Osteoblast (primary cell): Measurements from ENCODE around the gene PLEKHG3. TPM values are rescaled to one million over a fixed set of nuclear protein-coding genes. Genes with fewer than 3 reads are reported as not detected.

Experiments
- DNase-seq: peaks from one replicate; pipeline ENCODE4 v3.0.0; 2011; ENCODE audit warnings: low spot score, mixed read lengths; ENCODE audit not compliant: insufficient read length; ENCODE audit errors: missing footprints
- H2AFZ ChIP-seq: 2 replicates; pipeline ENCODE4 v1.6.0; 2011; ENCODE audit warnings: mild to moderate bottlenecking, low read length
- H3K27ac ChIP-seq: 2 replicates; pipeline ENCODE4 v1.5.1; 2011; ENCODE audit warnings: mild to moderate bottlenecking, low read depth, low read length, moderate library complexity
- H3K27me3 ChIP-seq: 2 replicates; pipeline ENCODE4 v1.6.0; 2012; ENCODE audit warnings: mild to moderate bottlenecking, control low read depth, inconsistent platforms, low read length, moderate library complexity; ENCODE audit not compliant: insufficient read depth
- H3K36me3 ChIP-seq: 2 replicates; pipeline ENCODE4 v1.5.1; 2011; ENCODE audit warnings: mild to moderate bottlenecking, low read length, control low read depth, moderate library complexity; ENCODE audit not compliant: insufficient read depth
- H3K4me1 ChIP-seq: 2 replicates; pipeline ENCODE4 v1.5.1; 2011; ENCODE audit warnings: mild to moderate bottlenecking, low read length, control low read depth, moderate library complexity; ENCODE audit not compliant: insufficient read depth
- H3K4me2 ChIP-seq: 2 replicates; pipeline ENCODE4 v1.6.0; 2011; ENCODE audit warnings: mild to moderate bottlenecking, low read length; ENCODE audit not compliant: insufficient read depth
- H3K4me3 ChIP-seq: fragments of 200-600 bp; sonication (generic); 3 replicates; pipeline ENCODE4 v1.5.1; 2012; ENCODE audit warnings: mild to moderate bottlenecking, low read length, inconsistent platforms; ENCODE audit not compliant: insufficient read depth
- H3K79me2 ChIP-seq: 2 replicates; pipeline ENCODE4 v1.6.0; 2012; ENCODE audit warnings: mild to moderate bottlenecking, low read length, control low read depth, inconsistent platforms; ENCODE audit not compliant: insufficient read depth
- H3K9me3 ChIP-seq: 2 replicates; pipeline ENCODE4 v1.5.1; 2011; ENCODE audit warnings: low read depth, low read length, control low read depth
- H4K20me1 ChIP-seq: 2 replicates; pipeline ENCODE4 v1.6.0; 2012; ENCODE audit warnings: mild to moderate bottlenecking, low read length, control low read depth; ENCODE audit not compliant: insufficient read depth
- total RNA-seq: library from RNA; depleted of rRNA; stranded (reverse); fragments of >200 nt; gene quantifications from 2 replicates; pipeline ENCODE4 v1.2.3, GENCODE V29; 2012
- TF ChIP-seq, protein P1 (sequence below): IDR thresholded peaks from 2 replicates; pipeline ENCODE4 v1.5.1; 2011; ENCODE audit warnings: mild to moderate bottlenecking, low read depth, low read length, moderate library complexity; ENCODE audit errors: extremely low read depth

Gene PLEKHG3
- total RNA-seq, 1 donor: 5.4 TPM

- no peaks in the 10 kb centered on the region for H3K27me3 ChIP-seq
- TF ChIP-seq, protein P1, sequence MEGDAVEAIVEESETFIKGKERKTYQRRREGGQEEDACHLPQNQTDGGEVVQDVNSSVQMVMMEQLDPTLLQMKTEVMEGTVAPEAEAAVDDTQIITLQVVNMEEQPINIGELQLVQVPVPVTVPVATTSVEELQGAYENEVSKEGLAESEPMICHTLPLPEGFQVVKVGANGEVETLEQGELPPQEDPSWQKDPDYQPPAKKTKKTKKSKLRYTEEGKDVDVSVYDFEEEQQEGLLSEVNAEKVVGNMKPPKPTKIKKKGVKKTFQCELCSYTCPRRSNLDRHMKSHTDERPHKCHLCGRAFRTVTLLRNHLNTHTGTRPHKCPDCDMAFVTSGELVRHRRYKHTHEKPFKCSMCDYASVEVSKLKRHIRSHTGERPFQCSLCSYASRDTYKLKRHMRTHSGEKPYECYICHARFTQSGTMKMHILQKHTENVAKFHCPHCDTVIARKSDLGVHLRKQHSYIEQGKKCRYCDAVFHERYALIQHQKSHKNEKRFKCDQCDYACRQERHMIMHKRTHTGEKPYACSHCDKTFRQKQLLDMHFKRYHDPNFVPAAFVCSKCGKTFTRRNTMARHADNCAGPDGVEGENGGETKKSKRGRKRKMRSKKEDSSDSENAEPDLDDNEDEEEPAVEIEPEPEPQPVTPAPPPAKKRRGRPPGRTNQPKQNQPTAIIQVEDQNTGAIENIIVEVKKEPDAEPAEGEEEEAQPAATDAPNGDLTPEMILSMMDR: no peak
- no peak overlapping the region for H3K4me3 ChIP-seq
- peak overlapping the region; percentile 51 for H2AFZ ChIP-seq
- DNase-seq: peak; percentile 93
- no peaks in the 10 kb centered on the region for H3K36me3 ChIP-seq
- H3K79me2 ChIP-seq: no peaks in the 10 kb centered on the region
- peak overlapping the region; percentile 44 for H3K4me2 ChIP-seq
- peak overlapping the region; percentile 81 for H3K27ac ChIP-seq
- H3K9me3 ChIP-seq: no peaks in the 10 kb centered on the region
- H4K20me1 ChIP-seq: no peaks in the 10 kb centered on the region
- peaks cover 49% of the 10 kb centered on the region for H3K4me1 ChIP-seq
These were observed 17.2 kb downstream of the PLEKHG3 start for GRCh38 chr14:64721391-64721791.

GRCh38 chr14:64721899-64722298, 17.7 kb downstream of the PLEKHG3 start:
- no peaks in the 10 kb centered on the region for H4K20me1 ChIP-seq
- DNase-seq: peak; percentile 80
- peak overlapping the region; percentile 81 for H3K27ac ChIP-seq
- H3K4me1 ChIP-seq: peaks cover 49% of the 10 kb centered on the region
- no peaks in the 10 kb centered on the region for H3K36me3 ChIP-seq
- no peak overlapping the region for H3K4me3 ChIP-seq
- TF ChIP-seq, protein P1: no peak
- H3K9me3 ChIP-seq: no peaks in the 10 kb centered on the region
- H3K27me3 ChIP-seq: no peaks in the 10 kb centered on the region
- H3K4me2 ChIP-seq: peak overlapping the region; percentile 44
- H3K79me2 ChIP-seq: no peaks in the 10 kb centered on the region
- H2AFZ ChIP-seq: peak overlapping the region; percentile 51

GRCh38 chr14:64722842-64723447, 18.7 kb downstream of the PLEKHG3 start:
- H3K27ac ChIP-seq: no peak overlapping the region
- no peaks in the 10 kb centered on the region for H3K36me3 ChIP-seq
- DNase-seq: no peak
- peaks cover 49% of the 10 kb centered on the region for H3K4me1 ChIP-seq
- H4K20me1 ChIP-seq: no peaks in the 10 kb centered on the region
- no peak overlapping the region for H3K4me2 ChIP-seq
- TF ChIP-seq, protein P1: no peak
- H3K27me3 ChIP-seq: no peaks in the 10 kb centered on the region
- H2AFZ ChIP-seq: no peak overlapping the region
- no peaks in the 10 kb centered on the region for H3K9me3 ChIP-seq
- no peaks in the 10 kb centered on the region for H3K79me2 ChIP-seq
- H3K4me3 ChIP-seq: no peak overlapping the region

GRCh38 chr14:64723691-64724577, 19.7 kb downstream of the PLEKHG3 start:
- H3K4me3 ChIP-seq: no peak overlapping the region
- no peaks in the 10 kb centered on the region for H3K9me3 ChIP-seq
- no peaks in the 10 kb centered on the region for H3K27me3 ChIP-seq
- H3K4me2 ChIP-seq: no peak overlapping the region
- peaks cover 49% of the 10 kb centered on the region for H3K4me1 ChIP-seq
- DNase-seq: peak; percentile 53
- H2AFZ ChIP-seq: no peak overlapping the region
- no peaks in the 10 kb centered on the region for H3K79me2 ChIP-seq
- no peak overlapping the region for H3K27ac ChIP-seq
- no peaks in the 10 kb centered on the region for H3K36me3 ChIP-seq
- TF ChIP-seq, protein P1: no peak
- H4K20me1 ChIP-seq: no peaks in the 10 kb centered on the region
